Stimulated activated CD8-positive, alpha-beta memory T cell treated with anti-CD3 and anti-CD28 coated beads, Interleukin-4, amount 100 ng/mL, for 24 hours (primary cell): Measurements from ENCODE around the gene CAMTA1.

Experiments
- DNase-seq: peaks from one replicate; pipeline ENCODE4 v3.0.0-alpha.2; 2020; ENCODE audit warnings: low read depth

CAMTA1 gene

GRCh38 chr1:7616076-7616832 lies 831.0 kb downstream of the CAMTA1 start:
- DNase-seq, result peak; percentile 4

GRCh38 chr1:7616953-7617352 lies 831.7 kb downstream of the CAMTA1 start:
- DNase-seq, result no peak

- no peak for DNase-seq
Measured at GRCh38 chr1:7617826-7618225, 832.6 kb downstream of the CAMTA1 start.

GRCh38 chr1:7620196-7620595 lies 834.9 kb downstream of the CAMTA1 start:
- no peak for DNase-seq

- DNase-seq, result no peak
Measured at GRCh38 chr1:7621334-7622219, 836.3 kb downstream of the CAMTA1 start.

GRCh38 chr1:7623842-7624241 lies 838.6 kb downstream of the CAMTA1 start:
- DNase-seq, result no peak

- DNase-seq, result no peak
Measured at GRCh38 chr1:7624791-7625355, 839.6 kb downstream of the CAMTA1 start.

GRCh38 chr1:7625401-7625800 lies 840.1 kb downstream of the CAMTA1 start:
- no peak for DNase-seq

DNA sequence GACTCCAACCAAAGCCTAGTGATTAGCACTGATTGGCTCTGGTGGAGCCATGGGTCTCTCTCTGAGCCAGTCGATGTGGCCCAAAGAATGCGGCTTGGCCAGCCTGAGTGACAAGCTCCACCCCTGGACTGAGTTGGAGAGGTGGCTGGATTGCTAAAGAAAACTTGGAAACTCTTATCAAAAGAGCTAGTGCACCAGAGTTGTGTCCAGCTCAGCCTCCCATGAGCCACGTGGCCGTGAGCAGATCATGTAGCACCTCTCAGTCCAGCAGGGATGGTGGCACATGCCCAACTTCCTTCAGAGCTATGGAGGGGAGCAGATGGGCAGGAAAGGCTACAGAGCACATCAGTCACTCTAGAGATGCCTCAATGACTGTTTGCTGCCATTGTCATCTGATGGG lies 843.0 kb downstream of the CAMTA1 start:
- DNase-seq, result no peak

- DNase-seq, result no peak
Measured at GRCh38 chr1:7629011-7629410, 843.8 kb downstream of the CAMTA1 start.

DNA sequence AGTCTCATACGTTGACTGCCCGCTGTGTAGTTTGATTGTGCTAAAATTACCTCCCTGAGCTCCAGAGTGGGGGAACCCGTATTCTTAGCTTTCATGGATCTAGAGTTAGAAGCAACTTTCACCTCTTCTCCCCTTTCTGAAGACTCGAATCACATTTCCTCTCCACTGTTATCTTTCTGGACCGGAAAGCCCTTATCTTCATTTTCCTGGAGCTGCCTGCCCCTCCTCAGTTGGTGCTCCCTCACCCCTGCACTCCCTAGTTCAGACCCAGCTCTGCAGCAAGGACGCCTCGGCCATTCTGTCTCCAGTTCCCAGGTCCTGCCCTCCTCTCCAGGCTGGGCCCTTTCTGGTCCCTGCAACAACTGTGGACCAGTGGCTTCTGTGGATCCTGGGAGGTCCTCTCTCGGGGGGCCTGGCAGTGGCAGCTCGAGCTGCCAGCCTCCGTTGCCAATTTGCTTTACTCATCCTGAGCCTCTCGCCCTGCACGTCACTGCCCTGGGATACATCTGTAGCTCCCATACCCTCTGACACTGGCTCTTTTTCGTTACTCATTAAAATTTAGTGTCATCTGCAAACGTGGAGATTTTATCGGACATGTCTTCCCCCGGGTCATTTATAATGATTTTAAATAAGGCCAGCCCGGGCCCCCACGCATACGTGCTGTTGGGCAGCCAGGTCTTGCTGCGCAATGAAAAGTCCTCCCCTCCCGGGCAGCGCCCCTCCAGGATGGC lies 844.4 kb downstream of the CAMTA1 start:
- no peak for DNase-seq

GRCh38 chr1:7630378-7630777 lies 845.1 kb downstream of the CAMTA1 start:
- no peak for DNase-seq

- no peak for DNase-seq
Measured at GRCh38 chr1:7632176-7632575, 846.9 kb downstream of the CAMTA1 start.

DNA sequence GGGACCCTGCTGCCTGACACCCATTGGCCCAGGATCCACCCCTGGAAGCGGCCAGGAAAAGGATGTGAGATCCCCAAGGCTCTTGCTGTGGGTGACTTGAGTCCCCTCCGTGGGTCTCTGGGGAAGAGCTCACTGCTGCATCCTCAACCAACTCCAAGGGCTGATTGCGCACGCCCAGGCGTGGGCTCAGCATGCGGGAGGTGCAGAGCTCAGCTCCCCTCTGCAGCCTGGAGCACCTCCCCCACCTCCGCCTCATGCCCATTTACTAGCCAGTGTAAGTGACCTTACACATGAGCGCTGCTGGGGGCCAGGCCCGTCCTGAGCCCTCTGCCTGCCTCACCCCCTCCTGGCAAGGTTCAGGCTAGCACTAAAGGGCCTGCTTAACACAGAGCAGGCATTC lies 847.4 kb downstream of the CAMTA1 start:
- no peak for DNase-seq

- no peak for DNase-seq
Measured at GRCh38 chr1:7633506-7634245, 848.4 kb downstream of the CAMTA1 start.

DNA sequence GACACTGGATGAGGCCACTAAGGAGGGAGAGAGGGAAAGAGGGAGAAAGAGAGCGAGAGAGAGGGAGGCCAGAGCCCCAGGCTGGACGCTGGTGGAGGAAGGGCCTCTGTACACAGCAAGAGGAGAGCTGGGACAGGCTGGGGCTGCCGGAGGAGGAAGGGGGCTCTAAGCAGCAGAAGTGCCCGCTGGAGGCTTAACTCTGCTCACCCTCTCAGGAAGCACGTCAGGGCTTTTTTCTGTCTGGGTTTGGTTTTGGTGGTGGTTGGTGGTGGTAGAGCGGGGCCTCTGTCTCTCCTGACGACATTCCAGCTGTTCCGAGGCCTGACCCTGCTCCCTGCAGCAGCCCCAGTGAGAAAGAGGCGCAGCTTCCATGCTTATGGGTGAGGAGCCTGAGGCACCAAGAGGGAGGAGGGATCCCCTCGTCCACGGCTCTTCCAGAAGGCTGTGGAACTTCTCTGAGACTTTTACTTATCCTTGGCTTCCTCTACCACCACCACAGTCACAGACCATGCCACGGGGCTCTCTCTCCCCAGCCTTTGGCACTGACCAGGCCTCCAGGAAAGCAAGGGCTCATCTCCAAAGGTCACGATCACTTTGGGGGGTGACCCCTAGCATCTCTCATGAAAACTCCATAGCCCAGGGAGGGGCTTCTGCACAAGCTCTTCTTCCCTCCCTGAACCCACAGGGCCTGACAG lies 849.4 kb downstream of the CAMTA1 start:
- DNase-seq, result no peak

- no peak for DNase-seq
Measured at GRCh38 chr1:7636795-7637526, 851.7 kb downstream of the CAMTA1 start.

- DNase-seq, result no peak
Measured at GRCh38 chr1:7638078-7638477, 852.8 kb downstream of the CAMTA1 start.

GRCh38 chr1:7639435-7640131 lies 854.3 kb downstream of the CAMTA1 start:
- DNase-seq, result no peak

- no peak for DNase-seq
Measured at GRCh38 chr1:7640350-7640749, 855.1 kb downstream of the CAMTA1 start.
